ENCODE measurements around the gene SNTA1.

DNA sequence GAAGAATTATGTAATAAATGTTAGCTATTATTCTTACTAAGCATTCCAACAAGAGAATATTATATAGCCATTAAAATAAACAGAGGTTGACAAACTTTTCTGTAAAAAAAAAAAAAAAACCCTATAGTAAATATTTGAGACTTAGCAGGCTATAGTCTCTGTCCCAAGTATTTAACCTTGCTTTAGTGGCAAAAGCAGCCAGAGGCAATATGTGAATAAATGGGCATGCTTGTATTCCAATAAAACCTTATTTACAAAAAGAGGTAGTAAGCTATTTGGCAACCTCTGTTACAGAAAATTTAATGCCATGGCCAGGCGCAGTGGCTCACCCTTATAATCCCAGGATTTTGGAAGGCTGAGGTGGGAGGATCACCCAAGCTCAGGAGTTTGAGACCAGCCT is 56.9 kb downstream of the SNTA1 start:
- TF ChIP-seq CTCF (conservative IDR thresholded peaks at IDR 0.05) (no peak), EZH2 (IDR thresholded peaks at IDR 0.05; ENCODE audit: low read depth) (no peak)

Data from PC-9 (cell line).